BLaER1 (cell line): ENCODE data around the gene ERBB3.

Experiments
- H3K27ac ChIP-seq: shearing (Covaris generic); formaldehyde crosslinking; 2 replicates; pipeline ENCODE4 v1.8.1; 2022
- H3K27me3 ChIP-seq: shearing (Covaris generic); formaldehyde crosslinking; 2 replicates; pipeline ENCODE4 v1.8.1; 2022
- H3K36me3 ChIP-seq: shearing (Covaris generic); formaldehyde crosslinking; 2 replicates; pipeline ENCODE4 v1.8.1; 2022
- H3K4me1 ChIP-seq: shearing (Covaris generic); formaldehyde crosslinking; 2 replicates; pipeline ENCODE4 v1.8.1; 2022
- H3K4me2 ChIP-seq: shearing (Covaris generic); formaldehyde crosslinking; 2 replicates; pipeline ENCODE4 v1.8.1; 2022
- H3K4me3 ChIP-seq: shearing (Covaris generic); formaldehyde crosslinking; 2 replicates; pipeline ENCODE4 v1.8.1; 2022
- H3K9ac ChIP-seq: shearing (Covaris generic); formaldehyde crosslinking; 2 replicates; pipeline ENCODE4 v1.8.1; 2022
- H3K9me3 ChIP-seq: shearing (Covaris generic); formaldehyde crosslinking; 2 replicates; pipeline ENCODE4 v1.8.1; 2022
- H4K20me1 ChIP-seq: shearing (Covaris generic); formaldehyde crosslinking; 2 replicates; pipeline ENCODE4 v1.8.1; 2022
- Cebpa-rat ChIP-seq: shearing (Covaris generic); IDR thresholded peaks from 2 replicates; pipeline ENCODE4 v1.8.1; 2022

ERBB3 gene

DNA sequence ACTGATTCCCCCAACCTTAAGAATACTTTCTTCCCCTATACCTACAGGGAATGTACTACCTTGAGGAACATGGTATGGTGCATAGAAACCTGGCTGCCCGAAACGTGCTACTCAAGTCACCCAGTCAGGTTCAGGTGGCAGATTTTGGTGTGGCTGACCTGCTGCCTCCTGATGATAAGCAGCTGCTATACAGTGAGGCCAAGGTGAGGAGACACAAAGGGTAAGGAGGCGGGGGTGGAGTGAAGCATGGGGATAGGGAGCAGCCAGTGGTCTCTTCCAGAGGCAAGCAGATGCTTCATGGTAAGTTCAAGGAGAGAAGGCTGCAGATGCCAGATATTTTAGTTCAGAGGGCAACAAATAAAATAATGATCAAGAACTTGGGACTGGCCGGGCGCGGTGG, 17.8 kb downstream of the ERBB3 start:
- peaks cover 3% of the 10 kb centered on the region for H3K4me1 ChIP-seq
- no peaks in the 10 kb centered on the region for H3K27me3 ChIP-seq
- H3K4me3 ChIP-seq = no peak overlapping the region
- no peak for TF ChIP-seq Cebpa-rat
- no peak overlapping the region for H3K9ac ChIP-seq
- no peaks in the 10 kb centered on the region for H4K20me1 ChIP-seq
- H3K36me3 ChIP-seq = no peaks in the 10 kb centered on the region
- H3K9me3 ChIP-seq = no peaks in the 10 kb centered on the region
- H3K27ac ChIP-seq = no peak overlapping the region
- H3K4me2 ChIP-seq = no peak overlapping the region

DNA sequence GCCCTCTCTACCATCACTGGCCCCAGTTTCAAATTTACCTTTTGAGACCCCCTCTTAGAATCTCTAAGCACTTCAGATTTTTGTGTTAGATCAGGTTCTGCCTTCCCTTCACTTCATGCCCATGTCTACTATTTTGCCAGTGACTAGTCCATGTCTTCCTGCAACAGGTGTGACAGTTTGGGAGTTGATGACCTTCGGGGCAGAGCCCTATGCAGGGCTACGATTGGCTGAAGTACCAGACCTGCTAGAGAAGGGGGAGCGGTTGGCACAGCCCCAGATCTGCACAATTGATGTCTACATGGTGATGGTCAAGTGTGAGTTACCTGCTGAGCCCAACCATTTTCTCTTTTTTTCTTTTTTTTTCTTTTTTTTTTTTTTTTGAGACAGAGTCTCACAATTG, 18.6 kb downstream of the ERBB3 start:
- H3K4me1 ChIP-seq = peaks cover 12% of the 10 kb centered on the region
- H3K4me3 ChIP-seq = no peak overlapping the region
- no peak for TF ChIP-seq Cebpa-rat
- H3K27me3 ChIP-seq = no peaks in the 10 kb centered on the region
- H3K36me3 ChIP-seq = no peaks in the 10 kb centered on the region
- no peaks in the 10 kb centered on the region for H3K9me3 ChIP-seq
- no peak overlapping the region for H3K4me2 ChIP-seq
- no peak overlapping the region for H3K27ac ChIP-seq
- H4K20me1 ChIP-seq = no peaks in the 10 kb centered on the region
- H3K9ac ChIP-seq = no peak overlapping the region

- H4K20me1 ChIP-seq = no peaks in the 10 kb centered on the region; the same call in 1 of the 2 replicates
- H3K9me3 ChIP-seq = no peaks in the 10 kb centered on the region
- no peaks in the 10 kb centered on the region for H3K27me3 ChIP-seq
- H3K4me2 ChIP-seq = no peak overlapping the region
- H3K4me3 ChIP-seq = no peak overlapping the region
- H3K36me3 ChIP-seq = no peaks in the 10 kb centered on the region
- peaks cover 14% of the 10 kb centered on the region for H3K4me1 ChIP-seq
- H3K9ac ChIP-seq = no peak overlapping the region
- TF ChIP-seq Cebpa-rat = no peak
- H3K27ac ChIP-seq = no peak overlapping the region
These were observed 19.8 kb downstream of the ERBB3 start for GRCh38 chr12:56099787-56100186.

DNA sequence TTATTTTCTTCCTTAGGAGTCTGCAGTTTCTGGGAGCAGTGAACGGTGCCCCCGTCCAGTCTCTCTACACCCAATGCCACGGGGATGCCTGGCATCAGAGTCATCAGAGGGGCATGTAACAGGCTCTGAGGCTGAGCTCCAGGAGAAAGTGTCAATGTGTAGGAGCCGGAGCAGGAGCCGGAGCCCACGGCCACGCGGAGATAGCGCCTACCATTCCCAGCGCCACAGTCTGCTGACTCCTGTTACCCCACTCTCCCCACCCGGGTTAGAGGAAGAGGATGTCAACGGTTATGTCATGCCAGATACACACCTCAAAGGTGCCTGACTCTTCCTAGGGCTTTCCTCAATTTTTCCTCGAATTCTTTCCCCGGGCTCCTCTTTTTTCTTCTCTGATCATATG, 21.1 kb downstream of the ERBB3 start:
- Histone ChIP-seq H3K4me3 (no peak overlapping the region), H3K9ac (no peak overlapping the region), H3K9me3 (no peaks in the 10 kb centered on the region), H3K36me3 (peaks cover 2% of the 10 kb centered on the region; the same call in 1 of the 2 replicates), H4K20me1 (peaks cover 12% of the 10 kb centered on the region), H3K27ac (no peak overlapping the region), H3K4me2 (no peak overlapping the region), H3K27me3 (no peaks in the 10 kb centered on the region), H3K4me1 (peaks cover 22% of the 10 kb centered on the region)
- no peak for TF ChIP-seq Cebpa-rat

DNA sequence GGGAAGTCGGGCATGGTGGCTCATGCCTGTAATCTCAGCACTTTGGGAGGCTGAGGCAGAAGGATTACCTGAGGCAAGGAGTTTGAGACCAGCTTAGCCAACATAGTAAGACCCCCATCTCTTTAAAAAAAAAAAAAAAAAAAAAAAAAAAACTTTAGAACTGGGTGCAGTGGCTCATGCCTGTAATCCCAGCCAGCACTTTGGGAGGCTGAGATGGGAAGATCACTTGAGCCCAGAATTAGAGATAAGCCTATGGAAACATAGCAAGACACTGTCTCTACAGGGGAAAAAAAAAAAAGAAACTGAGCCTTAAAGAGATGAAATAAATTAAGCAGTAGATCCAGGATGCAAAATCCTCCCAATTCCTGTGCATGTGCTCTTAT, 22.7 kb downstream of the ERBB3 start:
- Histone ChIP-seq H3K4me3 (no peak overlapping the region), H3K9ac (no peak overlapping the region; the same call in 1 of the 2 replicates), H3K9me3 (no peaks in the 10 kb centered on the region), H3K4me2 (peak overlapping the region; percentile 84), H3K36me3 (peaks cover 18% of the 10 kb centered on the region), H3K27ac (no peak overlapping the region), H3K27me3 (no peaks in the 10 kb centered on the region), H3K4me1 (peaks cover 32% of the 10 kb centered on the region), H4K20me1 (peaks cover 28% of the 10 kb centered on the region)
- TF ChIP-seq Cebpa-rat = no peak

DNA sequence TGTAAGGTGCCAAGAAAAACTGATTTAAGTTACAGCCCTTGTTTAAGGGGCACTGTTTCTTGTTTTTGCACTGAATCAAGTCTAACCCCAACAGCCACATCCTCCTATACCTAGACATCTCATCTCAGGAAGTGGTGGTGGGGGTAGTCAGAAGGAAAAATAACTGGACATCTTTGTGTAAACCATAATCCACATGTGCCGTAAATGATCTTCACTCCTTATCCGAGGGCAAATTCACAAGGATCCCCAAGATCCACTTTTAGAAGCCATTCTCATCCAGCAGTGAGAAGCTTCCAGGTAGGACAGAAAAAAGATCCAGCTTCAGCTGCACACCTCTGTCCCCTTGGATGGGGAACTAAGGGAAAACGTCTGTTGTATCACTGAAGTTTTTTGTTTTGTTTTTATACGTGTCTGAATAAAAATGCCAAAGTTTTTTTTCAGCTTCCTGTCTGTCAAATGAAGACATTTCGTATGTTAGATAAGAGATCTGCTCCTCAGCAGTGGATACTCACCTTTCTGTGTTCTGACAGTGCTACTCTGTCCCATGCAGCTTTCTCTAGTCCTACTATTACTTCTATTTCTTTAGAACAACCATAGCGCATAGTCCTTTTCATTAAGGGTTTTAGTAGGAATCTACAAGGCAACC, 23.2 kb downstream of the ERBB3 start:
- H3K27ac ChIP-seq = 0 out of 2 replicates have a peak overlapping the region, but pooled peaks have one; percentile 71

GRCh38 chr12:56103823-56104108, 23.8 kb downstream of the ERBB3 start:
- Histone ChIP-seq H3K27ac (peak overlapping the region; percentile 71), H3K4me1 (peaks cover 32% of the 10 kb centered on the region), H3K4me3 (peak overlapping the region; percentile 92), H4K20me1 (peaks cover 32% of the 10 kb centered on the region), H3K9ac (peak overlapping the region; percentile 98), H3K9me3 (no peaks in the 10 kb centered on the region), H3K4me2 (peak overlapping the region; percentile 84), H3K27me3 (no peaks in the 10 kb centered on the region), H3K36me3 (peaks cover 29% of the 10 kb centered on the region)
- no peak for TF ChIP-seq Cebpa-rat

More for the DNA sequence above, 23.2 kb downstream of the ERBB3 start:
- H3K4me3 ChIP-seq = peak overlapping the region; percentile 92
- peaks cover 32% of the 10 kb centered on the region for H4K20me1 ChIP-seq
- TF ChIP-seq Cebpa-rat = no peak
- no peaks in the 10 kb centered on the region for H3K9me3 ChIP-seq
- H3K4me2 ChIP-seq = peak overlapping the region; percentile 84
- H3K36me3 ChIP-seq = peaks cover 23% of the 10 kb centered on the region
- peak overlapping the region; percentile 98 for H3K9ac ChIP-seq
- H3K4me1 ChIP-seq = peaks cover 32% of the 10 kb centered on the region
- H3K27me3 ChIP-seq = no peaks in the 10 kb centered on the region

DNA sequence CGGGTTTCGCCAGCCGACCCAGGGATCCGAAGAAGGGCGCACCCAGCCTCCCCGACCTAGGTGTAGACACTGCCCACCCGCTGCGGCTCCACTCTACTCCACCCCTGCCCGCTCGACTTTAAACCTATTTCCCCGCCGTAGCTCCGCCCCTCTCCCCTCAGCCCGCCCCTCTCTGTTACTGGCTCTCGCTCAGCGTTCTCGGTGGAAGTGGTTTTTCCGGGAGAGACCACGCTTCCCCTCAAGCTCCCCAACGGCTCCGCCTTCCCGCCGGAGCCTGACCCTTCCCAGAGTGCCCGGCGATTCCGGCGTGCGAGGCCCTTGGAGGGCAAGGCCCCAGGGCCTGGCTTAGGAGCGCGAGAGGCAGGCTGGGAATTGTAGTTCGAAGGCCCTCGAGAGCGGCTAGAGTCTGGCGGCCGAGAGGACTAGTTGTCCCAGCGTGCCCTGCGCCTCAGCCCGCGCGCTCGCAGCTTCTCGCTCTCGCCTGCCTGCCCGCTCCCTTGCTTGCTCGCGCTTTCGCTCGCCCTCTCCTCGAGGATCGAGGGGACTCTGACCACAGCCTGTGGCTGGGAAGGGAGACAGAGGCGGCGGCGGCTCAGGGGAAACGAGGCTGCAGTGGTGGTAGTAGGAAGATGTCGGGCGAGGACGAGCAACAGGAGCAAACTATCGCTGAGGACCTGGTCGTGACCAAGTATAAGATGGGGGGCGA, 24.3 kb downstream of the ERBB3 start, which contains the start of gene PA2G4:
TSS of gene PA2G4 (plus strand) at position 451 of the 706 bp plus-strand sequence. CDS start at position 630, 179 bp downstream.
- Histone ChIP-seq H3K27me3 (no peaks in the 10 kb centered on the region), H3K4me1 (peaks cover 32% of the 10 kb centered on the region), H3K27ac (peak within 1 kb of the TSS; percentile 97), H3K4me2 (peak within 1 kb of the TSS; percentile 95), H4K20me1 (peaks cover 32% of the 10 kb centered on the region), H3K4me3 (peak within 1 kb of the TSS; percentile 92), H3K9ac (peak within 1 kb of the TSS; percentile 98), H3K9me3 (no peaks in the 10 kb centered on the region), H3K36me3 (peaks cover 34% of the 10 kb centered on the region)
- TF ChIP-seq Cebpa-rat = no peak

DNA sequence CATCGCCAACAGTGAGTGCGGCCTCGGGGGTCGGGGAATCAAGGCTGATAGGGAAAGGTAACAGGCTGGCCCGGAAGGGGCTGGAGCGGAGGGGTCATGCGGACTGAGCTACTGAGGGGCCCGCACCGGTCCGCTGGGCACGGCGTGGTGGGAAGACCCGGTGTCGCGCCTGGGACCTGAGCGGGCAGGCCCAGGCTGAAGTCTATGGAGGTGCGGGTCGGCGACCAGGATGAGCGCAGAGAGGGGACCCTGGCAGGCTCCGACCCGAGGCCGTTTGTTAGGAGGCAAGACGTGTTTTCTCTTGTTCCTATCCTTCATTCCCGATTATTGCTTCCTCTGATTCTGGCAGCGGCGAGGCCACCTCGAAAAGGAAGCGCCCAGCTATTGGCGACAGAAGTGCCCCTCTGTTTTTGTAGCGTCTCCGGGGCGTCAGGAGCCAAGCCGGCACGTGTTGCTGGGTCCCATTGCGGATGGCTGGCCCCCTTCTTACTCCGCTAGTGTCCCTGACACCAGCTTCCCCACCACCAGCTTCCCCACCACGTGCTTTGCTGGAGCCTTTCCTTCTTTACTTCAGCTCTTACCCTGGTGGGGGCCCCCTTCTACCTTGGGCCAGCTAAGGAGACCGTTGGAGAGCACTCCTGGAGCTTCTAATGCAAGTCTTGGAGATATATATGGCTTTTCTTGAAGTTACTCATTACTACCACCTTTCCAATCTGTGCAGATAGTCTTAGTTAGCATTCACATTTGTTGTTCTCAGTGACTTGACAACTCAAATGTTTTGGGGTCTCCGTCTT, 25.0 kb downstream of the ERBB3 start:
- peak overlapping the region; percentile 97 for H3K27ac ChIP-seq
- H3K4me2 ChIP-seq = peak overlapping the region; percentile 95
- peaks cover 41% of the 10 kb centered on the region for H3K36me3 ChIP-seq
- no peaks in the 10 kb centered on the region for H3K27me3 ChIP-seq
- H3K4me3 ChIP-seq = peak overlapping the region; percentile 92
- TF ChIP-seq Cebpa-rat = no peak
- peak overlapping the region; percentile 98 for H3K9ac ChIP-seq
- peaks cover 32% of the 10 kb centered on the region for H3K4me1 ChIP-seq
- H3K9me3 ChIP-seq = no peaks in the 10 kb centered on the region
- peaks cover 32% of the 10 kb centered on the region for H4K20me1 ChIP-seq

- Histone ChIP-seq H3K9me3 (no peaks in the 10 kb centered on the region), H3K27ac (peak overlapping the region; percentile 97), H3K4me3 (peak overlapping the region; percentile 92), H3K9ac (peak overlapping the region; percentile 98), H4K20me1 (peaks cover 32% of the 10 kb centered on the region), H3K4me1 (peaks cover 32% of the 10 kb centered on the region), H3K27me3 (no peaks in the 10 kb centered on the region), H3K36me3 (peaks cover 47% of the 10 kb centered on the region), H3K4me2 (peak overlapping the region; percentile 95)
- no peak for TF ChIP-seq Cebpa-rat
These were observed 25.6 kb downstream of the ERBB3 start for GRCh38 chr12:56105609-56105902.
